Inferior parietal cortex (tissue), 1 donor: Measurements from ENCODE around the gene NAT14.
A peak's percentile ranks its signal among the peaks of the same experiment; 100 is the strongest.

Source experiments
- DNase-seq: peaks from one replicate; pipeline ENCODE4 v3.0.0-alpha.2; 2016; ENCODE audit errors: extremely low spot score

Gene NAT14

DNA sequence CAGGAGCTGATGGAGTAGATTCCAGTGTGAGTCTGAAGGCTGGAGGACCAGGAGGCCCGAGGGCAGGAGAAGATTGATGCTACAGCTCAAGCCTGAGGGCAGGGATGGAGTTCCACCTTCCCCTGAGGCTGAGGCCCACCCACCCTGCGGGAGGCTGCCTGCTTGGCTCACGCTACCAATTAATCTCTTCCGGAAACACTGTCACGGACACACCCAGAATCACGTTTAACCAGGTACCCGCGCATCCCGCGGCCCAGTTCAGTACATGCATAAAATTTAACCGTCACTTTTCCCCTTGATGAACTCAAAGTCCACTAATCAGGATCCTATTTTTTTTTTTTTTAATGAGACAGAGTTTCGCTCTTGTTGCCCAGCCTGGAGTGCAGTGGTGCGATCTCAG, 13.7 kb upstream of the NAT14 start:
- DNase-seq, result no peak

DNA sequence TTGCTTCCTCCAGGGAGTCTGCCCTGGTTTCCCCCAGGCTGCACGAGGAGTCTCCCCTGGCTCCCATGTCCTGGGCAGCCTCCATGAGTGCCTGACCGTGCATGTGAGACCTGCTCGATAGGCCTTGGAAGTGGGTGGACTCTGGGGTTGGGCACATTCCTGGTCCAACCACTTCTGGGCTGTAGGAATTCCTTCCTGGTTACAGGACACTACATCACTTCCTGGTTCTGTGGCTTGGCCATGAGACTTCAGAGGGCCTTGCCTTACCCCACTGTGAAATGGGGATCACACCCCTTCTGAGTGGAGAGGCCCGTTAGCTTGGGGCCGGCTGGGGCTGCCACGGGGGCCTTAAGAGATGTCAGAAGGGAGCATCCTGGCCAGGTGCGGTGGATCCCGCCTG, 12.5 kb upstream of the NAT14 start:
- no peak for DNase-seq

DNA sequence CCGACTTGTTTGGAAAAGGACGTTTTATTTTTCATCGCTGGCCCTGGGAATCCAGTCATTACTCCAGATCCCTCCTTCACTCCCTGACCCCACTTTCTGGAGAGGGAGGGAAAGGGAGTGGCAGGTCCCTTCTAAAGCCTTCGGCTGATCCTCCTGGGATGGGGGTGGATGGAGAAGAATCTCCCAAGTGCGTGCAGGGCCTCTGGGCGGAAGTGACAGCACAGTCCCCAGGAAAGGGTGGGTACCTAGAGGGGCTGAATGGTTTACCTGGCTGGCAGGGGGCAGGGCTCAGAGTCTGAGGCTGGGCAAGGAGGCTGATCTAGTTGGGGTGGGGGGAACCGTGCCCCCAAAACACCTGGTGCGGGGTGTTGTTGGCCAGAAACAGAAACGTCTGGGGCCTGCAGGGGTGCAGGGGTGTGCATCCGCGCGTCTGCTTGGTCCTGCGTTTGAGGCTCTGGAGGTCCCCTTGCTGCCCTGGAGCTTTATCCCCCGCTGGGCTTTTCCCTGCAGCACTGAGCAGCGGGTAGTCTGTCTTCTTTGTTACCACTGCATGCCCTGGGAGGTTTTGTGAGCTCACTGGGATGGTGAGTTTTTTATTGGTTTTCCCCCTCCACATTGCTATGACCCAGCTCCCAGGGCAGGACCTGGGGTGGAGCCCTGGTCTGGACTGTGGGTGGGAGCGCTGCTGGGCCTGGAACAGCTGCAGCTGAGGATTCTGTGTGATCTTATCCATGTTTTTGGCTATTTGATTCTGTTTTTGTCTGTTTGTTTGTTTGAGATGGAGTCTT, 11.6 kb upstream of the NAT14 start:
- DNase-seq, result no peak

DNA sequence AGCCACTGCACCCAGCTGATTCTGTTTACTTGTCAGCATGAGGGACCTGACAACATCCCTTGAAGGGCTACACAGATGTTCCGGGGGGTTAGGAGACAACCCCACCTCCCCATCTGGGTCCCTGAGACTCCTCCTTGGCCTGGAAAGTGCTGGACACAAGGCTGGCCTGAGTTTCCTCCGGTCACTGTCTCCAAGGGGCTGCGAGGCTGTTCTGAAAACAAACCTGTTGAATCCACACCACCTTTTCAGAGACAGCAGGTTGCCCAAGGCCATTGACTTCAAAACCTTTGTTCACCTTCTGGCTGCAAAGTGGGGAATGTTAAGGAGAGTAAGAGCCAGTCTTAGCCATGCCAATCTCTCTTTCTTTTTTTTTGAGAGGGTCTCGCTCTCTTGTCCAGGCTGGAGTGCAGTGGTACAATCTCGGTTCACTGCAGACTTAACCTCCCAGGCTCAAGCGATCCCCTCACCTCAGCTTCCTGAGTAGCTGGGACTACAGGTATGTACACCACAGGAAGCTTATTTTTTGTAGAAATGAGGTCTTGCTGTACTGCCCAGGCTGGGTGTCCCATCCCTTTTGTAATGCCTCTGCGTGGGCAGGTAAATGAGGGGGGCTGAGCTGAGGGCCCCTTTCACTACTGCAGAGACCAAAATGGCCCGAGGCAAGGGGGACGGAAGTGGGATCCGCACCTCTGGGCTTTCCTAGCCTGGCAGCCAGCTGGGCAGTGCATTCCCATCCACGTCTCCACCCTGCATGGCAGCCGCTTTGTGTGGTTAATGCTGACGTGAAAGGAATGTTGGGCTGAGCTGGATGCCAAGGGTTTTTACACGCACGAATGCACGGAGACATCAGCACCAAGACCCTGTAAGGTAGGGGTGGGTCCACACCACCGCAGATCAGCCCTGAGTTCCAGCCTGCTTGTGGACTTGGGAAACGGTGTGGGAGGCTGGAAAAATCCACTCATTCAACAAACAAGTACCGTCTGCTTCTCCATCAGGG, 10.4 kb upstream of the NAT14 start:
- DNase-seq, result no peak

DNA sequence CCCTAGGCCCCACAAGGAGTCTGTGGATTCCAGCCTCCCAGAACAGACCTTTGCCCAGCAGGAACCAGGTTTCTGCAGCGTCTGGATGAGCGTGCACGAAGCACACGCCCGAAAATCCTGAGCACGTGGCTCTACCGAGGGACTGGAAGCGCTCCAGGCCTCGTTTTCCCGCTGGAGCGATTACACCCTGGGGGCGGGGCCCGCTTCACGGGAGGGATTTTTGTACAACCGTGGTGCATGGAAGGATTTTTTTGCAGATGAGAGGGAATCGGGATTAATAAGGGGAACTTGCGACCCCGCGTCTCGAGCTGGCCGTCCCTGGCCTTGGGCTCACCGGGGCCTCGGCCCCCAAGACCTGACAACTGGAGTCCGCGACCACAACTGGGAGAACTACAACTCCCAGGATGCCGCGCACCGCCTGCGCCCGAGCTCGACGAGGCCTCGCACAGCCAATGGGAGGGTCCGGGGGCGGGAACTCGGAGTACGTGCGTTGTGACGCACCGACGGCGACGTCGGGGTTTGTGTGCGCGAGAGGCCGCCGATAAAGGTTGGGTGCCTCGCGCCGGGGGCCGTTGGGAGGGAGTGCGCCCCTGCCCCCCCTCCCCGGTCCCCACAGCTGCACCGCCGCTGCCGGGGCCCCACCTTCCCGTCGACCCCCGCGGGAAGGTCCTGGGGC, 8.8 kb upstream of the NAT14 start, which contains the start of gene ZNF628:
TSS of gene ZNF628 (plus strand) at position 518 of the 676 bp plus-strand sequence. CDS start 3,294 bp downstream, outside the sequence.
- peak; percentile 96 for DNase-seq

DNA sequence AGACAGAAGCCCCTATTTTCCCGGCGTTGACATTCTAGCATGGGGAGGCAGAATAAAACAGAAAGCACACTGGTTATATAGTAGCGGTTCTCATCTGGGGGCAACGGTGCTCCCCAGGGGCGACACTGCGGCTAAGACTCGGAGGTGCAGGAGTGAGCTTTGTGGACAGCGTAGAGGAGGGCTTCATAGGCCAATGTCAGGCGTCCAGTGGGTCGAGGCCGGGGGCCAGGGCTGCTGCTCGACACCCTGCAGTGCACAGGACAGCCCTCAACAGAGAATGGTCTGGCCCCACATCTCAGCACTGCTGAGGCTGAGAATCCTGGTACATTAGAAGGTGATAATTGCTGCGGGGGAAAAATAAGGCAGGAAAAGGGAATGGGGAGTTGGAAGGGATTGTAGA, 7.1 kb upstream of the NAT14 start:
- DNase-seq, result no peak

DNA sequence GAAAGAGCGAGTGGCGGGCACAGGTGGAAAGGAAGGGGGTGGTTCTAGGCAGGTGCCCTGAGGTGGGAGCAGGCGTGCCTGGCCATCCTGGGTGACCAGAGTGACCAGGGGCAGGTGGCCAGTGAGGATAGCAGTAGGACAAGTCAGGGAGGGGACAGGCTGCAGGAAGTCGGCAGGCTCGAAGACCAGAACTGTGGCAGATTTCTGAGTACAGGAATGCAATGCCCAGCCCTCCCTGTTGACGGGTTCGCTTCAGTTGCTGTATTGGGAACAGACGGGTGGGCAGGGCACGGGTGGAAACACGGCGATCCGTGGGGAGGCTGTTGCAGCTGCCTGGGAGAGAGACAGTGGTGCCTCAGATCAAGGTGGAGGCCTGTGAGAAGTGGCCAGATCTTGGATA, 6.6 kb upstream of the NAT14 start:
- no peak for DNase-seq

DNA sequence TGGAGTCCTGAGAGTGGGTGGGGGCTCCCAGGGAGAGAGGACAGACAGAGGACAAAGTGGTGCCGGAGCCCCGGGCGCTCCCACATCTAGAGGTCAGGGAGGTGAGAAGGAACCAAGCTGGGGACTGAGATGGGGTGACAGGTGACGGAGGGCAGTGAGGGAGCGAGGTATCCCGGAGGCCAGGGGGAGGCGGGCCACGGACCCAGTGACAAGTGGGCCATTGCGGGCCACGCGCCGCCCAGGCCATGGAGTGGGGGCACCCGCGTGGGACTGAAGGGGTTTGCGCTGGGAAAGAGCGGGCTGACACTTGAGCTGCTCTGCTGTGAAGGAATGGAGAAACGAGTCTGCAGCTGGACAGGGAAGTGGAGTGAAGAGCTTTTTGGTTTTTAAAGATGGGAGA, 5.9 kb upstream of the NAT14 start:
- no peak for DNase-seq

DNA sequence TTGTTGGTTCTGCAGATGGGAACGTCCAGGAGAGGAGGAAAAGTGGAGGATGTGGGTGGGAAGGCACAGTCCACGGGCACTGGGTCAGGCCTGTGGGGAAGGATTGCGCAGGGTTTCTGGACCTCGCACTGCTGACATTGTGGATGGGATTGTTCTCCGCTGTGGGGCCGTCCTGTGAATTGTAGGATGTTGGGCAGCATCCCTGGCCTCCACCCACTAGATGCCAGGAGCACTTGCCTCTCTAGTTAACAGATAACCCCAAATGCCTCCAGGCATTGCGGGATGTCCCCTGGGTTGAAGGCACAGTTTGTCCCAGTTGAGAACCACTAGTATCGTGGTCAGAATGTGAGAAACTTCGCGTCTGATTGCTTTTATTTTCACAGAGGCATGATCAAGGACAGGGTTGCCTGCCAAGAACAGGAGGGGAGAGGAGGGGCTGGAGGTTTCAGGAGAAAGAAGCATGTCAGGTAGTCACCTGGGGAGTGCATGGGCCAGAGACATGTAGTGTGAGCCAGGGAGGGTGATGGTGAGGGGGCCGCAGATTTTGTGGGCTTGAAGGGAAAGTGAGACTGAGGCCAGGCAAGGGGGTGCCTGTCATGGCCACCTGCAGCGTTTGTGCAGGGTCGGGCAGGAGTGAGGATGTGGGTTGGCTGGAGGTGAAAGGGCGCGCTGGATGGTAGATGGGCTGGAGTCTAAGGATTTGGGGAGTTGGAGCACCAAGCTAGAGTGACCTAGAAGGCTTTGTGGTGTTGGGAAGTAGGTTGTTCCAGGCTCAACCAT, 5.3 kb upstream of the NAT14 start:
- no peak for DNase-seq

DNA sequence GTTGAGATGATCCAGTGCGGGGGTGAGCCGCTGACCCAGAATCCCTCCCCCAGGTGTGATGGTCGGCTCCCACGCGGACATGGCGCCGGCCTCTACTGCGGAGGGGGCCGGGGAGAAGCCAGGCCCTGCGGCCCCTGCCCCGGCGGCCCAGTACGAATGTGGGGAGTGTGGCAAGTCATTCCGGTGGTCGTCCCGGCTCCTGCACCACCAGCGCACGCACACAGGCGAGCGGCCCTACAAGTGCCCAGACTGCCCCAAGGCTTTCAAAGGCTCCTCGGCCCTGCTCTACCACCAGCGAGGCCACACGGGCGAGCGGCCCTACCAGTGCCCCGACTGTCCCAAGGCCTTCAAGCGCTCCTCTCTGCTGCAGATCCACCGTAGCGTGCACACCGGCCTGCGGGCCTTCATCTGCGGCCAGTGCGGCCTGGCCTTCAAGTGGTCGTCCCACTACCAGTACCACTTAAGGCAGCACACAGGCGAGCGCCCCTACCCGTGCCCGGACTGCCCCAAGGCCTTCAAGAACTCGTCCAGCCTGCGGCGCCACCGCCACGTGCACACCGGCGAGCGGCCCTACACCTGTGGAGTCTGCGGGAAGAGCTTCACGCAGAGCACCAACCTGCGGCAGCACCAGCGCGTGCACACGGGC, 3.7 kb upstream of the NAT14 start:
- DNase-seq, result no peak

DNA sequence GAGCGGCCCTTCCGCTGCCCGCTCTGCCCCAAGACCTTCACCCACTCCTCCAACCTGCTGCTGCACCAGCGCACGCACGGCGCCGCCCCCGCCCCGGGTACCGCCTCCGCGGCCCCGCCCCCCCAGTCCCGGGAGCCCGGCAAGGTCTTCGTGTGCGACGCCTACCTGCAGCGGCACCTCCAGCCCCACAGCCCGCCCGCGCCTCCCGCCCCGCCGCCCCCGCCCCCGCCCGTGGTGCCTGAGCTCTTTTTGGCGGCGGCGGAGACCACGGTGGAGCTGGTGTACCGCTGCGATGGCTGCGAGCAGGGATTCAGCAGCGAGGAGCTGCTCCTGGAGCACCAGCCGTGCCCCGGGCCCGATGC, 3.2 kb upstream of the NAT14 start:
- DNase-seq, result no peak

DNA sequence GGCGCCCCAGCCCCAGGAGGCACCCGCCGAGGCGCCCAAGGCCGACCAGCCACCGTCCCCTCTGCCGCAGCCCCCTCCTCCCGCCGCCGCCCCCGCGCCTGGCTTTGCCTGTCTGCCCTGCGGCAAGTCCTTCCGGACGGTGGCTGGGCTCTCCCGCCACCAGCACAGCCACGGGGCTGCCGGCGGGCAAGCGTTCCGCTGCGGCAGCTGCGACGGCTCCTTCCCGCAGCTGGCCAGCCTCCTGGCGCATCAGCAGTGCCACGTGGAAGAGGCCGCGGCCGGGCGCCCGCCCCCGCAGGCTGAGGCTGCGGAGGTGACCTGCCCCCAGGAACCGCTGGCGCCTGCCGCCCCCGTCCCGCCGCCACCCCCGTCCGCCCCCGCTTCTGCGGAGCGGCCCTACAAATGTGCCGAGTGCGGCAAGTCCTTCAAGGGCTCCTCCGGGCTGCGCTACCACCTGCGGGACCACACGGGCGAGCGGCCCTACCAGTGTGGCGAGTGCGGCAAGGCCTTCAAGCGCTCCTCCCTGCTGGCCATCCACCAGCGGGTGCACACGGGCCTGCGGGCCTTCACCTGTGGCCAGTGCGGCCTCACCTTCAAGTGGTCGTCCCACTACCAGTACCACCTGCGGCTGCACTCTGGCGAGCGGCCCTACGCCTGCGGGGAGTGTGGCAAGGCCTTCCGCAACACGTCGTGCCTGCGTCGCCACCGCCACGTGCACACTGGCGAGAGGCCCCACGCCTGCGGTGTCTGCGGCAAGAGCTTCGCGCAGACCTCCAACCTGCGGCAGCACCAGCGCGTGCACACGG, 2.6 kb upstream of the NAT14 start:
- no peak for DNase-seq

DNA sequence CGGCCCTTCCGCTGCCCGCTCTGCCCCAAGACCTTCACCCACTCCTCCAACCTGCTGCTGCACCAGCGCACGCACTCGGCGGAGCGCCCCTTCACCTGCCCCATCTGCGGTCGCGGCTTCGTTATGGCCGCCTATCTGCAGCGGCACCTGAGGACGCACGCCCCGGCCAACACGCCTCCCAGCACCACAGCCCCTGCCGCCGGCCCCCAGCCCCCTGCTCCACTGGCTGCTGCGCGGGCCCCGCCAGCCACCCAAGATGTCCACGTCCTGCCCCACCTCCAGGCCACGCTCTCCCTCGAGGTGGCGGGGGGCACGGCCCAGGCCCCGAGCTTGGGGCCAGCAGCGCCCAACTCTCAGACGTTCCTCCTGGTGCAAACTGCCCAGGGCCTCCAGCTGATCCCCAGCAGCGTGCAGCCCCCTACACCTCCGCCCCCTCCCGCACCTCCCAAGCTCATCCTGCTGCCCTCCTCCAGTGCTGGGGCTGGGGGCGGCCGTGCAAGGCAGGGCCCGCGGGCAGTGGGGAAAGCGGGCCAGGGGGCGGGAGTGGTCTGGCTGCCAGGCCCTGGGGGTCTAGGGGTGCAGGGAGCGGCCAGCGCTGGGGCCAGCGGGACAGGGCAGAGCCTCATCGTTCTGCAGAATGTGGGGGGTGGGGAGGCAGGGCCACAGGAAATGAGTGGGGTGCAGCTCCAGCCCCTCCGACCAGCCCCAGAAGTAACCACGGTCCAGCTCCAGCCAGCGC, 1.9 kb upstream of the NAT14 start:
- no peak for DNase-seq

DNA sequence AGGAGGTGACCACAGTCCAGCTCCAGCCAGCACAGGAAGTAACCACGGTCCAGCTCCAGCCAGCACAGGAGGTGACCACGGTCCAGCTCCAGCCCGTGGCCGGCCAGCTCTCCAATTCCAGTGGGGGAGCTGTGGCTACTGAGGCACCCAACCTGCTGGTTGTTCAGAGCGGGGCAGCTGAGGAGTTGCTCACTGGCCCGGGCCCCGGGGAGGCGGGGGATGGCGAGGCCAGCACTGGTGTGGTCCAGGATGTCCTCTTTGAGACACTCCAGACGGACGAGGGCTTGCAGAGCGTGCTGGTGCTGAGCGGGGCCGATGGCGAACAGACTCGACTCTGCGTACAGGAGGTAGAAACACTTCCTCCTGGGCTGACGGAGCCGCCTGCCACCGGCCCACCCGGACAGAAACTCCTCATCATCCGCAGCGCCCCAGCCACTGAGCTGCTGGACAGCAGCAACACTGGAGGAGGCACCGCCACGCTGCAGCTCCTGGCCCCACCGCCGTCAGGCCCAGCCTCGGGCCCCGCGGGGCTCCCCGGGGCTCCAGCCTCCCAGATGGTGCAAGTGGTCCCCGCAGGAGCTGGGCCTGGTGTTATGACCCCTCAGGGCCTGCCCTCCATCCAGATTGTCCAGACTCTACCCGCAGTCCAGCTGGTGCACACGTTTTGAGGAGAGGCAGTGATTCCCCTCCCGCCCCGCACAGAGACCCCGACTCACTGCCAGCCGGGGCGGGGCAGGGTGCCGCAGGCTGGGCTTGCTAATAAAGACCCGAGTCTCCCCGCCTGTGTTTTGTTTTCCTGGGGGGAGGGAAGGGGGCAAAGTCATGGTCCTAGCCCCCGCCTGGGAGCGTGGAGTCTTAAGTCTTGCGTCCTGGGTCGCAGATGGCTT, 1.0 kb upstream of the NAT14 start:
- no peak for DNase-seq

DNA sequence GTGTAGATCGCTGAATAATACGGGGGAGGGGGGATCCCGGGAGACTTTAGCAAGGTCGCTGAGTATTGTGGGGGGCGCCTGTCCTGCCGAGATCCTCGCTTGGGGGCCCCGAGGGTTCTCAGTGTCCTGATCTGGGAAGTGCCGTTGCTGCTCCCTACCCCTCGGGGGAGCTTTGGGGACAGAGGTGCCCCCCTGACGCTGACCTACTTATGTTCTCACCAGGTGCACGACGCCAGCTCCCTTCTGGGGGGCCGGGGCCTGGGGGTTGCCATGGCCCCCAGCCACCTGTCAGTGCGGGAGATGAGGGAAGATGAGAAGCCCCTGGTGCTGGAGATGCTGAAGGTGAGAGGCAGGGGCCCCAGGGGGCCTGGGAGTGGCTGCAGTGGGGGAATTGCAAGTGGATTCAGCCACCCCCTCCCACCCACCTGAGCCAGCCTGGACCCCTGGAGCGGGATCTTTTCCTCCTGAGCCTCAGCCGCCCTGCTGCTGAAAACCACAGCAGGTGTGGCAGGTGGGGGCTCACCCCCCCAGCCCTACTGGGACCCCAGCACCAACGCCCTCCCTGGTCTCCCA, 537 bp downstream of the NAT14 start:
- DNase-seq, result no peak

DNA sequence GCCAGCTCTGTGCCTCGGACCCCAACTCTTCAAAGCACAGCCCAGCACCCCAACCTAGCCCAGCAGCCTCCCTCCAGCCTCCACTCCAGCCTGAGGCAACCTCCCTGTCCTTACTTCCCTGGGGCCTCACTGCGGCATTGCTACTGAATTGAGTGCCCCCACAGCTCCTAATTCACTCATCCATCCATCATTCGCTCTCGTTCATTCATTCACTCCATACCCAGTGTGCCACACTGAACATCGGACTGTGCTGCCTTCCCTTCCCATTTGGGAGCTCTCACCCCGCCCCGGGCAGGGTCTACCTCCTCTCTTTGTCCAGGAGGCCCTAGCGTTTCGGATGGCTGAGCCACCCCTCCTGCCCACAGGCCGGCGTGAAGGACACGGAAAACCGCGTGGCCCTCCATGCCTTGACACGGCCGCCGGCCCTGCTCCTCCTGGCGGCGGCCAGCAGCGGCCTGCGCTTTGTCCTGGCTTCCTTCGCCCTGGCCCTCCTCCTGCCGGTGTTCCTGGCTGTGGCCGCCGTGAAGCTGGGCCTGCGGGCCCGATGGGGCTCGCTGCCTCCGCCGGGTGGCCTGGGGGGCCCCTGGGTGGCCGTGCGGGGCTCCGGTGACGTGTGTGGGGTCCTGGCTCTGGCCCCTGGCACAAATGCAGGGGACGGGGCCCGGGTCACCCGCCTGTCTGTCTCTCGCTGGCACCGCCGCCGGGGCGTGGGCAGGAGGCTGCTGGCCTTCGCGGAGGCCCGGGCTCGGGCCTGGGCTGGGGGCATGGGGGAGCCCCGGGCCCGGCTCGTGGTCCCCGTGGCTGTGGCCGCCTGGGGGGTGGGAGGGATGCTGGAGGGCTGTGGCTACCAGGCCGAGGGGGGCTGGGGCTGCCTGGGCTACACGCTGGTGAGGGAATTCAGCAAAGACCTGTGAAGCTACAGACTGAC, 1.3 kb downstream of the NAT14 start:
- no peak for DNase-seq
